Keratinocyte (primary cell): Measurements from ENCODE around the gene CFAP410. TPM values are rescaled to one million over a fixed set of nuclear protein-coding genes. Genes with fewer than 3 reads are reported as not detected.

Experiments
- DNase-seq: peaks from one replicate; pipeline ENCODE4 v3.0.0-alpha.2; 2011; ENCODE audit warnings: low read depth, missing footprints, low spot score
- FAIRE-seq: peaks from 2 replicates; lab custom pipeline; 2011; peaks lifted over from hg19 to GRCh38; lab: Jason Lieb, UNC
- H2AFZ ChIP-seq: 2 replicates; pipeline ENCODE4 v1.6.0; 2012; ENCODE audit warnings: low read length, control low read depth, inconsistent platforms; ENCODE audit not compliant: control insufficient read depth
- H3K27ac ChIP-seq: 2 replicates; pipeline ENCODE4 v1.5.1; 2011; ENCODE audit warnings: low read length; ENCODE audit not compliant: control insufficient read depth, insufficient read depth
- H3K27me3 ChIP-seq: 3 replicates; pipeline ENCODE4 v1.6.0; 2011; ENCODE audit warnings: low read length; ENCODE audit not compliant: control insufficient read depth, insufficient read depth; ENCODE audit errors: extremely low read depth
- H3K36me3 ChIP-seq, 2 experiments: 2 replicates in 1 of 2; 3 replicates in 1 of 2; pipeline ENCODE4 v1.5.1; 2011; ENCODE audit warnings: low read length in 2 of 2, mild to moderate bottlenecking in 1 of 2; ENCODE audit not compliant: control insufficient read depth in 2 of 2, insufficient read depth in 2 of 2; ENCODE audit errors: extremely low read depth in 1 of 2
- H3K4me1 ChIP-seq: 3 replicates; pipeline ENCODE4 v1.5.1; 2011; ENCODE audit warnings: low read length; ENCODE audit not compliant: control insufficient read depth, insufficient read depth; ENCODE audit errors: extremely low read depth
- H3K4me2 ChIP-seq: 3 replicates; pipeline ENCODE4 v1.6.0; 2011; ENCODE audit warnings: low read depth, low read length; ENCODE audit not compliant: control insufficient read depth, insufficient read depth; ENCODE audit errors: extremely low read depth
- H3K4me3 ChIP-seq, 3 experiments: fragments of 200-600 bp in 1 of 3; sonication (generic) in 1 of 3; 2 replicates in 2 of 3; 3 replicates in 1 of 3; pipeline ENCODE4 v1.5.1; 2011 to 2016; ENCODE audit warnings: low read length in 3 of 3, mild to moderate bottlenecking in 3 of 3, control low read depth in 2 of 3, inconsistent platforms in 1 of 3, low read depth in 1 of 3, mixed read lengths in 1 of 3, mixed run types in 1 of 3, moderate library complexity in 1 of 3; ENCODE audit not compliant: control insufficient read depth in 2 of 3, insufficient read depth in 2 of 3; ENCODE audit errors: extremely low read depth in 1 of 3
- H3K79me2 ChIP-seq: 2 replicates; pipeline ENCODE4 v1.6.0; 2012; ENCODE audit warnings: low read length; ENCODE audit not compliant: control insufficient read depth, insufficient read depth
- H3K9ac ChIP-seq: 3 replicates; pipeline ENCODE4 v1.6.0; 2011; ENCODE audit warnings: low read length; ENCODE audit not compliant: control insufficient read depth, insufficient read depth; ENCODE audit errors: extremely low read depth
- H3K9me1 ChIP-seq: 3 replicates; pipeline ENCODE4 v1.6.0; 2011; ENCODE audit warnings: low read length; ENCODE audit not compliant: control insufficient read depth, insufficient read depth; ENCODE audit errors: extremely low read depth
- H3K9me3 ChIP-seq: 2 replicates; pipeline ENCODE4 v1.5.1; 2012; ENCODE audit warnings: low read depth, low read length; ENCODE audit not compliant: control insufficient read depth
- H4K20me1 ChIP-seq: 3 replicates; pipeline ENCODE4 v1.6.0; 2011; ENCODE audit warnings: low read length; ENCODE audit not compliant: control insufficient read depth, insufficient read depth; ENCODE audit errors: extremely low read depth
- EZH2 ChIP-seq: IDR thresholded peaks from one replicate; pipeline ENCODE4 v1.6.1; 2012; ENCODE audit warnings: inconsistent platforms, mild to moderate bottlenecking, low read length, moderate library complexity
- dilution Hi-C: fragments of 300-500 bp; cut with MboI; formaldehyde crosslinking; loops from one replicate; pipeline ENCODE4 v1.7.0; 2020; ENCODE audit warnings: low sequenced_read_pairs; ENCODE audit not compliant: extremely low pct_ligation_motif_present
- polyA plus RNA-seq, 5 experiments: library from polyadenylated mRNA; depleted of rRNA in 3 of 5; stranded (reverse) in 3 of 5; stranded (forward) in 1 of 5; unstranded in 1 of 5; fragments of >200 nt; gene quantifications; 1 replicate in 1 of 5; 2 replicates in 3 of 5; 3 replicates in 1 of 5; pipeline versions ENCODE4 v1.2.1 to v1.2.3, GENCODE V29; 2011 to 2012; ENCODE audit warnings: missing spikeins in 2 of 5, low read depth in 1 of 5, low replicate concordance in 1 of 5
- TF ChIP-seq, protein P1 (sequence below), 3 experiments: IDR thresholded peaks in 1 of 3; conservative IDR thresholded peaks in 1 of 3; optimal IDR thresholded peaks in 1 of 3; 2 replicates in 2 of 3; 3 replicates in 1 of 3; pipeline versions ENCODE3 to v1.5.1; 2011; ENCODE audit warnings: low read length in 3 of 3, mild to moderate bottlenecking in 3 of 3, moderate library complexity in 2 of 3, control low read depth in 1 of 3, inconsistent platforms in 1 of 3; ENCODE audit not compliant: insufficient read depth in 2 of 3; ENCODE audit errors: extremely low read depth in 1 of 3

Gene CFAP410
- polyA plus RNA-seq, 1 donor (not counting 4 experiments of a cell fraction or from before 2014, with no cell fraction given) = 2.2 TPM

- Histone ChIP-seq H3K9me3 (no peaks in the 10 kb centered on the region), H3K27me3 (peaks cover 13% of the 10 kb centered on the region), H3K4me1 (peaks cover 7% of the 10 kb centered on the region), H3K9ac (no peak overlapping the region), H3K36me3 (no peaks in the 10 kb centered on the region), H4K20me1 (peaks cover 4% of the 10 kb centered on the region), H3K79me2 (no peaks in the 10 kb centered on the region), H2AFZ (no peak overlapping the region), H3K4me3 (no peak overlapping the region), H3K9me1 (no peaks in the 10 kb centered on the region), H3K27ac (no peak overlapping the region), H3K4me2 (no peak overlapping the region)
- DNase-seq (no peak), FAIRE-seq (no peak)
- TF ChIP-seq, protein P1, sequence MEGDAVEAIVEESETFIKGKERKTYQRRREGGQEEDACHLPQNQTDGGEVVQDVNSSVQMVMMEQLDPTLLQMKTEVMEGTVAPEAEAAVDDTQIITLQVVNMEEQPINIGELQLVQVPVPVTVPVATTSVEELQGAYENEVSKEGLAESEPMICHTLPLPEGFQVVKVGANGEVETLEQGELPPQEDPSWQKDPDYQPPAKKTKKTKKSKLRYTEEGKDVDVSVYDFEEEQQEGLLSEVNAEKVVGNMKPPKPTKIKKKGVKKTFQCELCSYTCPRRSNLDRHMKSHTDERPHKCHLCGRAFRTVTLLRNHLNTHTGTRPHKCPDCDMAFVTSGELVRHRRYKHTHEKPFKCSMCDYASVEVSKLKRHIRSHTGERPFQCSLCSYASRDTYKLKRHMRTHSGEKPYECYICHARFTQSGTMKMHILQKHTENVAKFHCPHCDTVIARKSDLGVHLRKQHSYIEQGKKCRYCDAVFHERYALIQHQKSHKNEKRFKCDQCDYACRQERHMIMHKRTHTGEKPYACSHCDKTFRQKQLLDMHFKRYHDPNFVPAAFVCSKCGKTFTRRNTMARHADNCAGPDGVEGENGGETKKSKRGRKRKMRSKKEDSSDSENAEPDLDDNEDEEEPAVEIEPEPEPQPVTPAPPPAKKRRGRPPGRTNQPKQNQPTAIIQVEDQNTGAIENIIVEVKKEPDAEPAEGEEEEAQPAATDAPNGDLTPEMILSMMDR (optimal IDR thresholded peaks at IDR 0.05 in 1 of 3, IDR thresholded peaks at IDR 0.05 in 1 of 3, conservative IDR thresholded peaks at IDR 0.05 in 1 of 3; ENCODE audit: extremely low read depth in 1 of 3, insufficient read depth in 2 of 3, low read length in 3 of 3) = no peak
- no peak for TF ChIP-seq EZH2
- dilution Hi-C loops = no loop called here
Observed at GRCh38 chr21:44295163-44295573, 44.0 kb downstream of the CFAP410 start.

- dilution Hi-C loops = no loop called here
- no peak for TF ChIP-seq EZH2
- TF ChIP-seq, protein P1 (optimal IDR thresholded peaks at IDR 0.05 in 1 of 3, IDR thresholded peaks at IDR 0.05 in 1 of 3, conservative IDR thresholded peaks at IDR 0.05 in 1 of 3; ENCODE audit: extremely low read depth in 1 of 3, insufficient read depth in 2 of 3, low read length in 3 of 3) = no peak
- no peak overlapping the region for H3K4me3 ChIP-seq
- peaks cover 17% of the 10 kb centered on the region for H3K27me3 ChIP-seq
- H3K9ac ChIP-seq = no peak overlapping the region
- peaks cover 4% of the 10 kb centered on the region for H4K20me1 ChIP-seq
- no peaks in the 10 kb centered on the region for H3K9me3 ChIP-seq
- H3K4me2 ChIP-seq = no peak overlapping the region
- no peak overlapping the region for H2AFZ ChIP-seq
- H3K36me3 ChIP-seq = no peaks in the 10 kb centered on the region
- H3K4me1 ChIP-seq = peaks cover 7% of the 10 kb centered on the region
- no peak overlapping the region for H3K27ac ChIP-seq
- H3K9me1 ChIP-seq = no peaks in the 10 kb centered on the region
- H3K79me2 ChIP-seq = no peaks in the 10 kb centered on the region
- DNase-seq (no peak), FAIRE-seq (no peak)
Observed at GRCh38 chr21:44294391-44295162, 44.6 kb downstream of the CFAP410 start.
